Subcutaneous abdominal adipose tissue (tissue), 5 donors: ENCODE results near the gene ATP23.

Experiments used
- H3K27ac ChIP-seq: one replicate; pipeline ENCODE4 v1.7.0; 2013; ENCODE audit warnings: low read depth, mild to moderate bottlenecking, inconsistent platforms, low read length, moderate library complexity
- H3K27me3 ChIP-seq, 5 donors: one replicate each; pipeline ENCODE4 v1.7.0; 2013; ENCODE audit warnings: low read length in 5 of 5, inconsistent platforms in 1 of 5; ENCODE audit not compliant: control insufficient read depth in 5 of 5, insufficient read depth in 4 of 5
- H3K36me3 ChIP-seq, 5 donors: one replicate each; pipeline ENCODE4 v1.7.0; 2013; ENCODE audit warnings: low read length in 5 of 5; ENCODE audit not compliant: control insufficient read depth in 5 of 5, insufficient read depth in 5 of 5
- H3K4me1 ChIP-seq, 5 donors: one replicate each; pipeline ENCODE4 v1.7.0; 2013; ENCODE audit warnings: low read length in 5 of 5, mild to moderate bottlenecking in 3 of 5, moderate library complexity in 1 of 5; ENCODE audit not compliant: control insufficient read depth in 5 of 5, insufficient read depth in 5 of 5
- H3K4me3 ChIP-seq, 5 donors: one replicate each; pipeline ENCODE4 v1.7.0; 2013; ENCODE audit warnings: low read length in 5 of 5, low read depth in 1 of 5
- H3K9ac ChIP-seq, 5 donors: one replicate each; pipeline ENCODE4 v1.7.0; 2013; ENCODE audit warnings: low read length in 5 of 5, mild to moderate bottlenecking in 4 of 5, moderate library complexity in 3 of 5
- H3K9me3 ChIP-seq, 5 donors: one replicate each; pipeline ENCODE4 v1.7.0; 2013; ENCODE audit warnings: low read length in 5 of 5; ENCODE audit not compliant: control insufficient read depth in 5 of 5
- donor health status: healthy.
- donor health status: healthy.
- donor health status: healthy.
- donor health status: healthy.
- donor health status: healthy.

Gene ATP23

GRCh38 chr12:57965766-57966165 lies 24.4 kb downstream of the ATP23 start:
- no peaks in the 10 kb centered on the region for H3K36me3 ChIP-seq
- H3K27ac ChIP-seq, result no peak overlapping the region
- H3K9ac ChIP-seq, result no peak overlapping the region
- H3K4me3 ChIP-seq, result no peak overlapping the region
- H3K27me3 ChIP-seq, result no peaks in the 10 kb centered on the region
- peaks cover 2 to 14% (median 13%) of the 10 kb centered on the region in 5 donors for H3K9me3 ChIP-seq
- H3K4me1 ChIP-seq, result no peaks in the 10 kb centered on the region

GRCh38 chr12:57966536-57966935 lies 25.2 kb downstream of the ATP23 start:
- no peaks in the 10 kb centered on the region for H3K4me1 ChIP-seq
- no peak overlapping the region for H3K9ac ChIP-seq
- H3K27me3 ChIP-seq, result no peaks in the 10 kb centered on the region
- peaks cover 2 to 14% (median 13%) of the 10 kb centered on the region in 5 donors for H3K9me3 ChIP-seq
- no peaks in the 10 kb centered on the region for H3K36me3 ChIP-seq
- no peak overlapping the region for H3K27ac ChIP-seq
- no peak overlapping the region for H3K4me3 ChIP-seq

- Histone ChIP-seq H3K4me3 (no peak overlapping the region), H3K27me3 (no peaks in the 10 kb centered on the region), H3K36me3 (no peaks in the 10 kb centered on the region), H3K4me1 (peaks cover 0 to 14% (median 6%) of the 10 kb centered on the region in 5 donors), H3K9me3 (no peaks in the 10 kb centered on the region), H3K9ac (no peak overlapping the region), H3K27ac (no peak overlapping the region)
These were observed 41.9 kb downstream of the ATP23 start for GRCh38 chr12:57983146-57983857.

GRCh38 chr12:57983858-57984505 lies 42.6 kb downstream of the ATP23 start:
- Histone ChIP-seq H3K36me3 (no peaks in the 10 kb centered on the region), H3K27ac (no peak overlapping the region), H3K9ac (no peak overlapping the region), H3K9me3 (no peaks in the 10 kb centered on the region), H3K4me1 (peaks cover 0 to 14% (median 6%) of the 10 kb centered on the region in 5 donors), H3K4me3 (no peak overlapping the region), H3K27me3 (no peaks in the 10 kb centered on the region)

GRCh38 chr12:57984629-57985151 lies 43.3 kb downstream of the ATP23 start:
- H3K9ac ChIP-seq, result no peak overlapping the region
- H3K36me3 ChIP-seq, result no peaks in the 10 kb centered on the region
- H3K27me3 ChIP-seq, result no peaks in the 10 kb centered on the region
- H3K4me1 ChIP-seq, result peaks cover 0 to 14% (median 6%) of the 10 kb centered on the region in 5 donors
- H3K9me3 ChIP-seq, result no peaks in the 10 kb centered on the region
- no peak overlapping the region for H3K27ac ChIP-seq
- no peak overlapping the region for H3K4me3 ChIP-seq

- Histone ChIP-seq H3K9me3 (no peaks in the 10 kb centered on the region), H3K36me3 (no peaks in the 10 kb centered on the region), H3K9ac (no peak overlapping the region), H3K27me3 (no peaks in the 10 kb centered on the region), H3K4me1 (peaks cover 0 to 14% (median 6%) of the 10 kb centered on the region in 5 donors), H3K4me3 (no peak overlapping the region), H3K27ac (no peak overlapping the region)
These were observed 44.3 kb downstream of the ATP23 start for GRCh38 chr12:57985685-57986084.

- Histone ChIP-seq H3K27me3 (no peaks in the 10 kb centered on the region), H3K36me3 (no peaks in the 10 kb centered on the region), H3K9me3 (no peaks in the 10 kb centered on the region), H3K9ac (no peak overlapping the region), H3K4me3 (no peak overlapping the region), H3K27ac (no peak overlapping the region), H3K4me1 (peaks cover 0 to 6% (median 0%) of the 10 kb centered on the region in 5 donors)
These were observed 48.5 kb downstream of the ATP23 start for GRCh38 chr12:57989838-57990237.

- no peaks in the 10 kb centered on the region for H3K27me3 ChIP-seq
- no peaks in the 10 kb centered on the region for H3K36me3 ChIP-seq
- no peak overlapping the region for H3K27ac ChIP-seq
- H3K4me3 ChIP-seq, result no peak overlapping the region
- H3K4me1 ChIP-seq, result peaks cover 0 to 4% (median 0%) of the 10 kb centered on the region in 5 donors
- no peak overlapping the region for H3K9ac ChIP-seq
- peaks cover 0 to 1% (median 0%) of the 10 kb centered on the region in 5 donors for H3K9me3 ChIP-seq
These were observed 49.0 kb downstream of the ATP23 start for GRCh38 chr12:57990241-57990883.

GRCh38 chr12:57992001-57992400 lies 50.6 kb downstream of the ATP23 start:
- H3K9ac ChIP-seq, result no peak overlapping the region
- H3K27me3 ChIP-seq, result no peaks in the 10 kb centered on the region
- no peaks in the 10 kb centered on the region for H3K36me3 ChIP-seq
- H3K4me1 ChIP-seq, result no peaks in the 10 kb centered on the region
- no peak overlapping the region for H3K27ac ChIP-seq
- H3K4me3 ChIP-seq, result no peak overlapping the region
- H3K9me3 ChIP-seq, result peaks cover 0 to 13% (median 8%) of the 10 kb centered on the region in 5 donors

GRCh38 chr12:57993030-57993429 lies 51.7 kb downstream of the ATP23 start:
- Histone ChIP-seq H3K27ac (no peak overlapping the region), H3K9me3 (peaks cover 0 to 23% (median 19%) of the 10 kb centered on the region in 5 donors), H3K36me3 (no peaks in the 10 kb centered on the region)

More at GRCh38 chr12:57993030-57993429, 51.7 kb downstream of the ATP23 start:
- H3K9ac ChIP-seq, result no peak overlapping the region
- peaks cover 0 to 3% (median 0%) of the 10 kb centered on the region in 5 donors for H3K4me1 ChIP-seq
- H3K4me3 ChIP-seq, result no peak overlapping the region
- no peaks in the 10 kb centered on the region for H3K27me3 ChIP-seq
